HepG2 (cell line): ENCODE data around the gene JMJD7. TPM values are rescaled to one million over a fixed set of nuclear protein-coding genes. Genes with fewer than 3 reads are reported as not detected.

Experiments used
- CCAR2 ChIP-seq: fragments of 200-400 bp; formaldehyde crosslinking; optimal IDR thresholded peaks from 2 replicates; pipeline ENCODE3; 2018; ENCODE audit warnings: low read depth, mild to moderate bottlenecking, low read length, moderate library complexity
- MAZ ChIP-seq, 2 experiments: sonication (generic) in 1 of 2; formaldehyde crosslinking in 1 of 2; IDR thresholded peaks; 2 replicates each; pipeline versions ENCODE4 v1.5.0 to v1.6.1; 2012 to 2020; ENCODE audit warnings: low read depth in 2 of 2, mild to moderate bottlenecking in 2 of 2, borderline replicate concordance in 1 of 2, improper control_type of control experiment in 1 of 2, low read length in 1 of 2, missing genetic modification reagents in 1 of 2, moderate library complexity in 1 of 2
- MIER3 ChIP-seq: IDR thresholded peaks from 2 replicates; pipeline ENCODE4 v1.6.1; 2016; ENCODE audit warnings: missing compliant biosample characterization, borderline replicate concordance
- USF2 ChIP-seq, 2 experiments: sonication (generic) in 1 of 2; formaldehyde crosslinking in 1 of 2; IDR thresholded peaks; 2 replicates each; pipeline versions ENCODE4 v1.5.1 to v1.6.1; 2011 to 2020; ENCODE audit warnings: borderline replicate concordance in 1 of 2, low read depth in 1 of 2, low read length in 1 of 2, mild to moderate bottlenecking in 1 of 2, missing genetic modification reagents in 1 of 2, moderate library complexity in 1 of 2
- ZBTB2 ChIP-seq: sonication (generic); formaldehyde crosslinking; IDR thresholded peaks from 2 replicates; pipeline ENCODE4 v1.8.0; 2022; ENCODE audit warnings: low read depth, missing genetic modification reagents
- ZFP91 ChIP-seq: sonication (generic); formaldehyde crosslinking; IDR thresholded peaks from 2 replicates; pipeline ENCODE4 v1.9.0; 2022; ENCODE audit warnings: missing genetic modification reagents, mild to moderate bottlenecking, borderline replicate concordance
- ZNF414 ChIP-seq: sonication (generic); formaldehyde crosslinking; IDR thresholded peaks from 2 replicates; pipeline ENCODE4 v1.5.0; 2020; ENCODE audit warnings: missing genetic modification reagents
- ZNF607 ChIP-seq: sonication (generic); formaldehyde crosslinking; IDR thresholded peaks from 2 replicates; pipeline ENCODE4 v1.5.1; 2020; ENCODE audit warnings: missing genetic modification reagents, mild to moderate bottlenecking, borderline replicate concordance
- polyA plus RNA-seq, 8 experiments: library from polyadenylated mRNA; depleted of rRNA in 3 of 8; stranded (reverse) in 7 of 8; unstranded in 1 of 8; fragments of >200 nt; fragmentation: Illumina TruSeq in 4 of 8; extraction: Trizol in 4 of 8; gene quantifications; 2 replicates each; pipeline versions ENCODE4 v1.2.1 to v1.2.3, GENCODE V29; 2011 to 2016; ENCODE audit warnings: low read depth in 4 of 8, missing spikeins in 1 of 8, mixed read lengths in 1 of 8; ENCODE audit not compliant: insufficient read depth in 1 of 8
- total RNA-seq, 5 experiments: library from RNA; depleted of rRNA; stranded (reverse); fragments of >200 nt; fragmentation: Illumina TruSeq; extraction: Trizol; gene quantifications; 2 replicates each; pipeline ENCODE4 v1.2.3, GENCODE V29; 2016; ENCODE audit warnings: low read depth in 1 of 5

The JMJD7 gene
- total and polyA plus RNA-seq, 2 of the 13 experiments (the other 11 are each of a cell fraction or from before 2014, with no cell fraction given), result 6.4 to 7.1 TPM

GRCh38 chr15:41877631-41878354, 49.9 kb downstream of the JMJD7 start (continued):
- TF ChIP-seq ZFP91 (CRISPR knock-in tag) (no peak), ZNF414 (CRISPR knock-in tag) (no peak), CCAR2 (no peak), MIER3 (no peak), USF2 (IDR thresholded peaks at IDR 0.05; ENCODE audit: low read depth, low read length) (no peak), USF2 (CRISPR knock-in tag; IDR thresholded peaks at IDR 0.05; ENCODE audit: borderline replicate concordance) (no peak), MAZ (IDR thresholded peaks at IDR 0.05; ENCODE audit: borderline replicate concordance, low read depth, low read length) (no peak), MAZ (CRISPR knock-in tag; IDR thresholded peaks at IDR 0.05; ENCODE audit: low read depth) (no peak), ZBTB2 (CRISPR knock-in tag) (no peak), ZNF607 (CRISPR knock-in tag) (no peak)
